ENCODE data around the gene SHD. TPM values are rescaled to one million over a fixed set of nuclear protein-coding genes. Genes with fewer than 3 reads are reported as not detected.

SHD gene
- total and polyA plus RNA-seq, 2 experiments from 2014 or later = 93.2 to 144 TPM

GRCh38 chr19:4305659-4306058 lies 26.6 kb downstream of the SHD start:
- DNase-seq (ENCODE audit: low read depth in 1 of 2, low spot score in 1 of 2) = no peak
- H3K4me1 ChIP-seq (ENCODE audit: low read depth) = peaks cover 6% of the 10 kb centered on the region
- H3K36me3 ChIP-seq = no peaks in the 10 kb centered on the region
- H3K4me3 ChIP-seq = no peak overlapping the region
- H3K9me3 ChIP-seq (ENCODE audit: low read depth) = no peaks in the 10 kb centered on the region
- no peak for TF ChIP-seq CTCF (IDR thresholded peaks at IDR 0.05; ENCODE audit: low read depth, low read length)
- no peak overlapping the region for H3K27ac ChIP-seq
- no peaks in the 10 kb centered on the region for H3K27me3 ChIP-seq

GRCh38 chr19:4310247-4311121 lies 31.4 kb downstream of the SHD start:
- no peak overlapping the region for H3K27ac ChIP-seq
- no peaks in the 10 kb centered on the region for H3K36me3 ChIP-seq
- no peaks in the 10 kb centered on the region for H3K27me3 ChIP-seq
- no peak for DNase-seq (ENCODE audit: low read depth in 1 of 2, low spot score in 1 of 2)
- no peaks in the 10 kb centered on the region for H3K9me3 ChIP-seq (ENCODE audit: low read depth)
- no peak overlapping the region for H3K4me3 ChIP-seq
- no peaks in the 10 kb centered on the region for H3K4me1 ChIP-seq (ENCODE audit: low read depth)
- no peak for TF ChIP-seq CTCF (IDR thresholded peaks at IDR 0.05; ENCODE audit: low read depth, low read length)

- no peaks in the 10 kb centered on the region for H3K4me1 ChIP-seq (ENCODE audit: low read depth)
- H3K27ac ChIP-seq = no peak overlapping the region
- TF ChIP-seq CTCF (IDR thresholded peaks at IDR 0.05; ENCODE audit: low read depth, low read length) = no peak
- H3K36me3 ChIP-seq = no peaks in the 10 kb centered on the region
- H3K4me3 ChIP-seq = no peak overlapping the region
- H3K27me3 ChIP-seq = no peaks in the 10 kb centered on the region
- no peaks in the 10 kb centered on the region for H3K9me3 ChIP-seq (ENCODE audit: low read depth)
- no peak for DNase-seq (ENCODE audit: low read depth in 1 of 2, low spot score in 1 of 2)
Observed at GRCh38 chr19:4313847-4314490, 34.9 kb downstream of the SHD start.

GRCh38 chr19:4316956-4317355 lies 37.9 kb downstream of the SHD start:
- Histone ChIP-seq H3K4me1 (ENCODE audit: low read depth) (no peaks in the 10 kb centered on the region), H3K4me3 (no peak overlapping the region), H3K27ac (no peak overlapping the region), H3K27me3 (no peaks in the 10 kb centered on the region), H3K36me3 (no peaks in the 10 kb centered on the region), H3K9me3 (ENCODE audit: low read depth) (no peaks in the 10 kb centered on the region)
- no peak for DNase-seq (ENCODE audit: low read depth in 1 of 2, low spot score in 1 of 2)
- no peak for TF ChIP-seq CTCF (IDR thresholded peaks at IDR 0.05; ENCODE audit: low read depth, low read length)

GRCh38 chr19:4318460-4318859 lies 39.4 kb downstream of the SHD start:
- no peak for TF ChIP-seq CTCF (IDR thresholded peaks at IDR 0.05; ENCODE audit: low read depth, low read length)
- H3K27me3 ChIP-seq = no peaks in the 10 kb centered on the region
- no peaks in the 10 kb centered on the region for H3K9me3 ChIP-seq (ENCODE audit: low read depth)
- H3K27ac ChIP-seq = no peak overlapping the region
- no peak overlapping the region for H3K4me3 ChIP-seq
- H3K4me1 ChIP-seq (ENCODE audit: low read depth) = no peaks in the 10 kb centered on the region
- no peaks in the 10 kb centered on the region for H3K36me3 ChIP-seq
- DNase-seq (ENCODE audit: low read depth in 1 of 2, low spot score in 1 of 2) = no peak
